T-helper 1 cell treated with Interleukin-12 subunit alpha and Interleukin-12 subunit beta and Interleukin-4 antibody, amounts not matched to agents 30 μg/mL and 1 μg/mL, for 36 hours (primary cell): ENCODE measurements around the gene TNS4.

Experiments
- H3K27ac Mint-ChIP-seq: one replicate; pipeline ENCODE4 v1.8.0; 2021; ENCODE audit warnings: mild to moderate bottlenecking, mixed read lengths
- H3K27me3 Mint-ChIP-seq: one replicate; pipeline ENCODE4 v1.8.0; 2021; ENCODE audit warnings: low read depth, mixed read lengths
- H3K36me3 Mint-ChIP-seq: one replicate; pipeline ENCODE4 v1.8.0; 2021; ENCODE audit warnings: low read depth, mixed read lengths
- H3K4me1 Mint-ChIP-seq: one replicate; pipeline ENCODE4 v1.8.0; 2021; ENCODE audit warnings: low read depth, mixed read lengths
- H3K4me3 Mint-ChIP-seq: one replicate; pipeline ENCODE4 v1.8.0; 2021; ENCODE audit warnings: mild to moderate bottlenecking, moderate library complexity, mixed read lengths
- H3K9me3 Mint-ChIP-seq: one replicate; pipeline ENCODE4 v1.8.0; 2021; ENCODE audit warnings: mixed read lengths

The TNS4 gene

DNA sequence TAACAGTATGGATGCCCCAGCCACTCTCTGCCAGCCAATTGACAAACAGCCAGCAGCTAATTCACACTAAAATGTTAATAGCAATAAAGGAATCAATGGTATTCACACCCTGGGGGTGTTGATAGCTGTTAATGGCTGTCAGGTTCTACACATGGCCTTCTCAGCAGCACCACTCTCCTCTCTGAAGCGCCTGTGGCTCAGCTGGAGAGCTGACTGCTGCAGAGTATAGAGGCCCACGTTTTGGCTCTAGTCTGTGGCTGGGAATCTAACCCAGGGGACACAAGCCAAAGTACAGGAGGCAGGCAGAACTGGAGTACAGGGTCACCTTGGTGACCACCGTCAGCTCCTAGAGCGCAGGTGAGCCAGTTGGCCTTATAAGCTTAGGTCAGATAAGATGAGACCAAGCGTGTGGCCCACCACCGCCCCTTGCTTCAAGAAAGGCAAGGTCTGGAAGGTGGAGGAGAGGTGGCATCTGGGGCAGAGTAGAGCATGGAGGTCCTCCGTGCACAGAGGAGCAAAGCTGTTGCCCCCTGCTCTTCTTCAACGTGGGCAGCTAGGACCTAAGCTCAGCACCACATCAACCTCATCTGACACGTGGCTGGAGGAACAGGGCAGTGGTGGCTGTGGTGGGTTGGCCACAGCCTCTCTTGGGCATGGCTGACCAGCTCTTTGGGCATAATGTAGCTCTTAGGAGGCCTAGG lies 38.4 kb upstream of the TNS4 start:
- peak overlapping the region; percentile 82 for H3K27ac Mint-ChIP-seq
- peaks cover 69% of the 10 kb centered on the region for H3K4me1 Mint-ChIP-seq
- H3K9me3 Mint-ChIP-seq, result no peaks in the 10 kb centered on the region
- peaks cover 2% of the 10 kb centered on the region for H3K27me3 Mint-ChIP-seq
- H3K4me3 Mint-ChIP-seq, result peak overlapping the region; percentile 69
- H3K36me3 Mint-ChIP-seq, result peaks cover 9% of the 10 kb centered on the region

DNA sequence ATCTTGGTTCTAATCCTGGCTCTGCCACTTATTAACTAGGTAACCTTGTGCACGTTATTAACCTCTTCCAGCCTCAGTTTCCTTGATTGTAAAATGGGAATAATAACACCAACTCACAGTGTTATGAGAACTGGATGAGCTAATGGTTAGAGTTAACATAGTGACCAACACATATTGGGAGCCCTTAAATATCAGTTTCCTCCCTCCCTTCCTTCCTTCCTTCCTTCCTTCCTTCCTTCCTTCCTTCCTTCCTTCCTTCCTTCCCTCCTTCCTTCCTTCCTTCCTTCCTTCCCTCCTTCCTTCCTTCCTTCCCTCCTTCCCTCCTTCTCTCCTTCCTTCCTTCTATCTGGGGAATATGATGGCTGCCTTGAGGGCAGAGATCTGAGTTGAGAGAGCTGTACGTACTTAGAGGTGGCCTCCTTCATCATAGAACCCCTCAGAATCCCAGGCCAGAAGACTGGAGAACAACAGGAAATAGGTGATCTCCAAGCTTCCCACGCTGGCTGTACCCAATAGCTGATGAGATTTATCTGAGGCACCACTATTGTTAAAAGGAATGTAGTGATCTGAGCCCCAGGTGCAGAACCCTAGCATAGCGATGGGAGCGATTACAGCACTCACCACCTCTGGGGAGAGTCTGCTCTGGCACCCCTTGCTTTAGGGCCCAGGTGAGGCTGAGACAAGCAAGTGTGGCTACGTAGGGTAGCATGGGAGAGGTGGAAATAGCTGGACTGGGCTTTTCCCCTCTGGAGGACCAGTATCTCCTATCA lies 37.7 kb upstream of the TNS4 start:
- H3K4me3 Mint-ChIP-seq, result no peak overlapping the region
- H3K27me3 Mint-ChIP-seq, result no peaks in the 10 kb centered on the region
- H3K36me3 Mint-ChIP-seq, result peaks cover 9% of the 10 kb centered on the region
- peaks cover 73% of the 10 kb centered on the region for H3K4me1 Mint-ChIP-seq
- no peak overlapping the region for H3K27ac Mint-ChIP-seq
- H3K9me3 Mint-ChIP-seq, result no peaks in the 10 kb centered on the region

DNA sequence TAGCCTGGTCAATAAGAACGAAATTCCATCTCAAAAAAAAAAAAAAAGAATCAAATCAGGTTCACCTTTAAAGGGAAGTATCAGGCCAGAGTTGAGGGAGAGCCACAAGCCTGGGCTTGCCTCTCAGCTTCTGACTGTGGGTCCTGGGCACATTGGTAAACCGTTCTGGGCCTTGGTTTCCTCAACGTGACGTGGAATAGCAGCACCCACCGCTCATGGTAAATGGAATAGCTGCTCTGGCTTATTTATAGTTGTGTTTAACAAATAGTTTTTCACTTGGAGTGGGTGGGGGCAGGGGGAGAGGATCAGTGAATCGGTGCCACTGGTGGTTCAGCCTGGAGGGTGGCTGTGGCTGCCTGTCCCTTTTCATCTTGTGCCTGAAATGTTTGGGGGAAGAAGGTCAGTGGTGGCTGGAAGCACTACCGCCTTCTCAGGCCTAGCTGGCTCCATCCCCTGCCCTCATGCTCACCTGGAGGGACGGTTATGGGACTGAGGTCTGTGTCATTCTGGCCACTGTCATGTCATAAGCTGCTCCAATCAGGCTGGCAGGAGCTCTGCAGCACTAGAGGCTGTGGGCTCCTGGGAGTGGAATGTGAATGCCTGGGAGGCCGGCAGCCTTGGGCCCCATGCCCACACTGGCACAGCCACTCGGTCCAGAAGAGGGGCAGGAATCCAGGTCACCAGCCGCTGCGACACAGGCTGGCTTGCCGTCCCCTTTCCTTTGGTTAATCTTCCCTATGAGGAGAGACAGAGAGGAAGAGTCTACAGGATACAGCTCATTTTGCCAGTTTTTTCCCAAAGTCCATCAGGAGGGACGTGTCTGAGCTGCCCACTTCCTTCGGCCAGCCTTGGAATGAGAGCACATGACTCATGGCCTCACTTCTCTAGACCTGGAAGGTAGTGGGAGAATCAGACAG lies 36.9 kb upstream of the TNS4 start:
- H3K4me1 Mint-ChIP-seq, result peaks cover 81% of the 10 kb centered on the region
- H3K36me3 Mint-ChIP-seq, result peaks cover 11% of the 10 kb centered on the region
- no peaks in the 10 kb centered on the region for H3K27me3 Mint-ChIP-seq
- no peaks in the 10 kb centered on the region for H3K9me3 Mint-ChIP-seq
- H3K27ac Mint-ChIP-seq, result no peak overlapping the region
- H3K4me3 Mint-ChIP-seq, result no peak overlapping the region

DNA sequence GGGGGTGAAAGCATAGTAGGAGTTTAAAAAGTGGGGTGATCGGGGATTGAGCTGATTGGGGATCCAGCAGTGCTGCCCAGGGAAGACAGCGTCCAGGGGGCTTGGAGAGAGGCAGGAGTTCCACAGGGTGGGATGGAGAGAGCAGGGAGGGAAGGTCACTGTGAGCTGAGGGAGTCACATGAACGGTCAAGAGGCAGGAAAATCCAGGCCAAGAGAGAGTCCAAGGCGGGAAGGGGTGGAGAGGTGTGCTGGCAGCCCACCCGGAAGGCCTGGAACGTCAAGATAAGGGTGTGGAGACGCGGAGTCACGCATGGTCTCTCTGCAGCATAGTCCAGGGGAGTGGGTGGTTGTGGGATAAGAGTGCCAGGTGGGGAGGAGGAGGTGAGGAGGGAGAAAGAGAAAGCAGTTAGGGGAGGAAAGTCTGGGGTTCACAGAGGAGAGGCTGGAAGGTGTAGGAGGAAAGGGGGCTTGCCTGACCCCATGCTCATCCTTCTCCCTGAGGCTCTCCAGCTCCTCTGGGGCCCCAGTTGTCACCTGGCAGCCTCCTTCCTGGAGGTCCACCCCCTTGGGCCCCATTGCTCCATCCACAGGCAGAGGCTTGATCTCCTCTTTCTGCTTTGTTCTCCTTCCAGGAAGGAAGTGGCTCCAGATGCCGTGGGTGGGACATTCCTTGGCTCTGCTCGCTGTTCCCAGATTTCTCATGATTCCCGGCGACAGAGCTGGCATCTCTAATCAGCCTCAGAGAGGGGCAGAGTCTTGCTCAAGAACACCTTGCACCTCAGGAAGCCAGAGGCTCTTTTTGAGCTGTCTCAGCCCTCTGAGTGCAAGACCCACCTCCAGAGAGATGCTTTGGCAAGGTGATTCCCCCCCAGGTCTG lies 35.1 kb upstream of the TNS4 start:
- Mint-ChIP-seq H3K36me3 (peaks cover 11% of the 10 kb centered on the region), H3K27ac (no peak overlapping the region), H3K9me3 (no peaks in the 10 kb centered on the region), H3K4me3 (no peak overlapping the region), H3K27me3 (no peaks in the 10 kb centered on the region), H3K4me1 (peaks cover 82% of the 10 kb centered on the region)

DNA sequence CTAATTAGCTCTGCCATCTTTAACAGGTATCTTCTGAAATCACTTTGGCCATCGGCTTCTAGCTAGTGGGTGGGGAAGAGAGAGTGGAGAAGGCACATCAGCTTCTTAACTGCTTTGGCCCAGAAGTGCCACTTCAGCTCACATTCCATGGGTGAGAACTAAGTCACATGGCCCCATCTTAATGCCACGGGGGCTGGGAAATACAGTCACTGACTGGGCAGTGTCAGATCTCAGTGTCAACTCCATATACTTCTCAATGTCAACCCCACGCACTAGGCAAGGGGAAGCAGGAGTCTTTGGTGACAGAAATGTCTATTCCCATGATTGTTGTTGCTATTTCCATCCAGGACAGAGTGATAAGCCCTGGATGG lies 34.5 kb upstream of the TNS4 start:
- Mint-ChIP-seq H3K9me3 (no peaks in the 10 kb centered on the region), H3K36me3 (peaks cover 11% of the 10 kb centered on the region), H3K27me3 (no peaks in the 10 kb centered on the region), H3K27ac (no peak overlapping the region), H3K4me1 (peaks cover 82% of the 10 kb centered on the region), H3K4me3 (no peak overlapping the region)

DNA sequence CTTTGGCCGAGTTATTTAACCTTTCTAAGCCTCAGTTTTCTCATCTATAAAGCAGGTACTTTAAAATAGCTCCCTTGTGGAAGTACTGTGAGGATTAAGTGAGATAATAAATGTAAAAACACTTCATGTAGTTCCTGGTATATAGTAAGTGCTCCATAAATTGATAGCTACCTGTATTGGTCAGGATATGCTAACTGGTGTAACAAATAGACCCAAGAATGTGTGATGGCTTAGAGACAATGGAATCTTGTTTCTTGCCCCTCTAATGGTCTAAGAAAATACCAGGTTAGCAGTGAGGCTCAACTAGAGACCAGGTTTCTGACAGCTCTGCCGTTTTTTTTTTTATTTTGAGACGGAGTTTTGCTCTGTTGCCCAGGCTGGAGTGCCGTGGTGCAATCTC lies 34.0 kb upstream of the TNS4 start:
- Mint-ChIP-seq H3K27ac (no peak overlapping the region), H3K4me1 (peaks cover 82% of the 10 kb centered on the region), H3K27me3 (no peaks in the 10 kb centered on the region), H3K36me3 (peaks cover 12% of the 10 kb centered on the region), H3K4me3 (no peak overlapping the region), H3K9me3 (no peaks in the 10 kb centered on the region)

DNA sequence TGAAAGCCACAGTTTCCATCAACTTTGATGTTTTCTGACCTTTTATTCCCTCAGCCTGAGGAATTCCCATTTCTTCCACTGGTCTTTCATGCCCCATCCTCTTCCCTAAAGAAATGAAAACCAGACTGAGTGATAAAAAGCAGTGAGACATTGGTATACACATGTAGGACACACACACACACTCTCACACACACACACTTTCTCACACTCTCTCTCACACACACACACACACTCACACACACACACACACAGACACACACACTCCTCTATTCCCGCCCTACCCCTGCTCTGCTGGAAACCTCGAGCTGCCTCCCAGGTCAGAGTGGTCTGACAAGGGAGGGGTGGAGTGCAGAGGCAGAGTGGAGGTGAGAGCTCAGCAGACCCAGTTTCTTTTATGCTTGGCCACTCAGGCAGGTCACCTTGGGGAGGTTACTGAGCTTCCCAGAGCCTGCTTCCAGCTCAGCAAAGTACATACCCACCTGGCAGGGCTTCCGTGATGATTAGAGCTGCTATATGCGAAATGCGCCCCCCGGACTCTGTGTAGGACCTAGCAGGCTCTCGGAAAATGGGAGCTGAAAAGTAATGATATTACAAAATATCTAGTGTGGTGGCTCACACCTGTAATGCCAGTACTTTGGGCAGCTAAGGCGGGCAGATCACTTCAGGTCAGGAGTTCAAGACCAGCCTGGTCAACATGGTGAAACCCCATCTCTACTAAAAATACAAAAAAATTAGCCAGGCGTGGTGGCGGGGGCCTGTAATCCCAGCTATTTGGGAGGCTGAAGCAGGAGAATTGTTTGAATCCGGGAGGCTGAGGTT lies 33.2 kb upstream of the TNS4 start:
- peaks cover 15% of the 10 kb centered on the region for H3K36me3 Mint-ChIP-seq

DNA sequence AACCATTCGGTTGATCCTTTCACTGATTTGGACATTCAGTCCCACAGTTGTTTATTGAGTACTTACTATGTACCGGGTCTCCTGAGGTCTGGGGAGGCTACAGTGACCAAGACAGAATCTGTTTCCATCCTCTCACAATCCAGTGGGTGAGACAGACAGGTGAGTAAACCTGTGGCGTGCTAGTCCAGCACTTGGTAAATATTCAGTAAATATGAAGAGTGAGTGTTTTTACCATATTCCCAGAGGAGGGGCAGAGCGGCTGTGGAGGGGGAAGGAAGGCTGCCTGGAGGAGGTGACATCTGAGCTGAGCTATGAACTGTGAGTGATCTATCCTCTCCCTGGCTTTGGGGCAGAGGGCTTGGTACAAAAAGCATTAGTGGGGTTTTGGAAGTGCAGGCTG lies 32.5 kb upstream of the TNS4 start:
- no peaks in the 10 kb centered on the region for H3K27me3 Mint-ChIP-seq
- H3K4me1 Mint-ChIP-seq, result peaks cover 74% of the 10 kb centered on the region
- H3K27ac Mint-ChIP-seq, result peak overlapping the region; percentile 87
- no peaks in the 10 kb centered on the region for H3K9me3 Mint-ChIP-seq
- peak overlapping the region; percentile 27 for H3K4me3 Mint-ChIP-seq
- peaks cover 15% of the 10 kb centered on the region for H3K36me3 Mint-ChIP-seq

More for the DNA sequence above, 33.2 kb upstream of the TNS4 start:
- no peaks in the 10 kb centered on the region for H3K9me3 Mint-ChIP-seq
- no peak overlapping the region for H3K4me3 Mint-ChIP-seq
- H3K4me1 Mint-ChIP-seq, result peaks cover 80% of the 10 kb centered on the region
- peak overlapping the region; percentile 62 for H3K27ac Mint-ChIP-seq
- no peaks in the 10 kb centered on the region for H3K27me3 Mint-ChIP-seq

DNA sequence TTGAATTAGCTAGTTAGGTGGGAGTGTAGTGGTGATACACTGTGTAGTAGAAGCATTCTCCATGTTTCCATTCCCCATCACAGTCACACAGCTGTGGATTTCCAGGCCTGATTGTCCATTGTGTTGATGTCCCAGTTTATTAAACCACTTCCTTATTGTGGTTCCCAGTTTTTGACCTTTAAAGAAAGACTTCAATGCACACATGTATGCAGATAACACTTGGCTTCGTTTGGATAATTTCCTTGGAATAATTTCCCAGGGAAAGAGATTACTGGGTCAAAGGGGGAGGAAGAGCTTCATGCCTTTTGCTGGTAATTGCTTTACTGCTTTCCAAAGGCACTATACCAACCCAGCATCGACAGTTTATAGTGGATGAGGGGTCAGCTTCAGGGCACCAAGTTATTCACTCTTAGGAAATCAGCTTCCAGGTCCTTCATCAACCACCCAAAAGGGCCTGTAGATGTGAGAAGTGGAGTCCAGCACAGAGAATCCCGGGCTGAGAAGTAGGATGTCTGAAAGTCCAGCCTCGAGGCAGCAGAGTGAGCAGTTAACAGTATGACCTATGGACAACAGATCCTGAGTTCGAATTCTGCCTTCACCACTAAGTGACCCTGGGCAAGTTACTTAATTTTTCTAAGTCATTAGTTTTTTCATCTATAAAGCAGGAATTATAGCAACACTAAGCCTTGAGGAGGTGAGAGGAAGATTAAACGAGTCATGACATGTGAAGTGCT lies 31.3 kb upstream of the TNS4 start:
- Mint-ChIP-seq H3K4me1 (peaks cover 74% of the 10 kb centered on the region), H3K36me3 (peaks cover 15% of the 10 kb centered on the region), H3K27me3 (no peaks in the 10 kb centered on the region), H3K4me3 (peak overlapping the region; percentile 41), H3K27ac (peak overlapping the region; percentile 87), H3K9me3 (no peaks in the 10 kb centered on the region)

DNA sequence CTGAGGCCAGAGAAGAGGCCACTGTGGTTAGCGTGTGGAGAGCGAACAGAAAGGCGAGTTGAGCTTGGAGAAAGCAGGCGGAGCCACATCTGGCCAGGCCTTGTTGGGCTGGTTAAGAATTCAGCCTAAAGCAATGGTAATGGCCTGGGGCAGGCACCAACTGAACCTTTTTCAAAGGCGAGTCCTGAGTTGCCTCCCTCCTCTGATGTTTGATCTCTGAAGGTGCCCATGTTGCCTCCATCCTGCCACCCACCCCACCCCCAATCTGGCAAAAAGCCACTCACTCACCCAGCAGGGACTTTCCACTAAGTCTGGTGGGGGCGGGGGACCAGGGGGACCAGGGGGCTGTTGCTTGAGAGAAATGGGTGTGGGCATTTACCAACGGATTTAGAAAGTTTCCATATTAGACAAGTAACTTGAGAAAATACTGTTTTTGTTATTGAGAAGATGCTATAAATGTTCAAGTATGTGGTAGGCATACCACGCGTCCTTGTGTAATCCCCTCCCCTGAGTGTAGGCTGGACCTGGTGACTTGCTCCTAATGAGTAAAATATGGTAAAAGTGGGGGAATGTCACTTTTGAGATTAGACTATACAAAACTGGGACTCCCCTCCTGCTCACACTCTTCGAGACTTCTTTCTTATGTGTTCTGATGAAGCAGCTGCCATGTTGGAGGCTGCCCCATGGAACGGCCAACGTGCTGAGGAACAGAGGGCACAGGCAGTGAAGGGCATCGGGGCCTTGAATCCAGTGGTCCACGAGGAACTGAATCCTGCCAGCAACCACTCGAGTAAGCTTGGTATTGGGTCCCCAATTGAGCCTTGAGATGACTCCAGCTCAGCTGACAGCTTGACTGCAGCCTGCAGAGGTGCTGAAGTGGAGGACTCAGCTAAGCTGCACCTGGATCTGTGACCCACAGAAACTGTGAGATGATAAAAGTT lies 29.9 kb upstream of the TNS4 start:
- Mint-ChIP-seq H3K4me1 (peaks cover 66% of the 10 kb centered on the region), H3K4me3 (peak overlapping the region; percentile 33), H3K9me3 (no peaks in the 10 kb centered on the region), H3K27ac (peak overlapping the region; percentile 87), H3K36me3 (peaks cover 21% of the 10 kb centered on the region), H3K27me3 (no peaks in the 10 kb centered on the region)

DNA sequence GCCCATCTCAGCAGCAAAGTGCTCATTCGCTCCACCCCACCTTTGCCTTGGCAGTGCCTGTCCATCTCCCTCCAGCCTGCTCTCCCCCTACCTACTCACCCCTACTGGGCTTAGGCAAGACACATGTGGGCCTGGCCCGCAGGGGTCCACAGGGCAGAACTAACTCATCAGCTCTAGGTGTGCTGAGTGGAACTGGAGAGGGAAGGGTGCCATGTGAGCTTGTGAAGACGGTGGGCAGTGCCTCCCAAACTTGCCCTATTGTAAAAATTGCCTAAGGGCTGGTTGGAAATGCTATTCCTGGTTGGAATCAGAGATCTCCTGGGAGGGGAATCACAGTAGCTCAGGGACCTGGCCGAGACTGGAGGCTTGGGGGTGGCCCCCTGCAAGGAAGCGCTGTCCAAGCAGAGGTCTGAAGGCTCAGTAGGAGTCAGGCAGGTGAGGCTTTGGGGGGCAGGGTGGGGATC lies 29.1 kb upstream of the TNS4 start:
- Mint-ChIP-seq H3K36me3 (peaks cover 19% of the 10 kb centered on the region), H3K27me3 (no peaks in the 10 kb centered on the region), H3K4me3 (peak overlapping the region; percentile 1), H3K4me1 (peaks cover 60% of the 10 kb centered on the region), H3K27ac (peak overlapping the region; percentile 87), H3K9me3 (peaks cover 5% of the 10 kb centered on the region)

DNA sequence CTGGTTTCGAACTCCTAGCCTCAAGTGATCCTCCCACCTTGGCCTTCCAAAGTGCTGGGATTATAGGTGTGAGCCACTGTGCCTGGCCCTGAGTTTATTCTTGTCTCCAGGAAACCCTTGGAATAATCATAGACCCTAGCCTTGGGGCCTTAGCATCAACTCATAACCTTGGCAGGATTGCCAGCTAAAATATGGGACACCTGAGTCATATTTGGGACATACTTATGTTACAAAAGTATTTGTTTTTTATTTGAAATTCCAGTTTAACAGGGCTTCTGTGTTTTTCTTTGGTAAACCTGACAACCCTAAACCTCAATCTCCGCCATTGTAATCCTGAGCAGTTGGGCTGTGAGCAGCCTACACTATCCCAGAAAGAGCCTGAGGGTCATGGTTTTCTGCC lies 28.6 kb upstream of the TNS4 start:
- no peaks in the 10 kb centered on the region for H3K27me3 Mint-ChIP-seq

More for the DNA sequence above, 28.6 kb upstream of the TNS4 start:
- Mint-ChIP-seq H3K4me1 (peaks cover 65% of the 10 kb centered on the region), H3K36me3 (peaks cover 25% of the 10 kb centered on the region), H3K9me3 (peaks cover 11% of the 10 kb centered on the region), H3K4me3 (peak overlapping the region; percentile 1), H3K27ac (peak overlapping the region; percentile 87)
